Trophoblast cell (in vitro differentiated cells and primary cell): ENCODE measurements around the gene TDP1.
"Not testable (repeated sequence)": the region's sequence is repeated elsewhere in the genome, so short reads cannot be mapped to it uniquely, and the experiment has no call there.

Experiments
- DNase-seq, 2 donors: peaks; one replicate each; pipeline ENCODE4 v3.0.0-alpha.2; 2016
- H2AFZ ChIP-seq: 2 replicates; pipeline ENCODE4 v1.6.1; 2013; ENCODE audit warnings: low read length, moderate library complexity, mild to moderate bottlenecking; ENCODE audit not compliant: insufficient read depth, poor library complexity
- H2AK5ac ChIP-seq: 2 replicates; pipeline ENCODE4 v1.6.1; 2013; ENCODE audit warnings: mild to moderate bottlenecking, low read length
- H2BK120ac ChIP-seq: 2 replicates; pipeline ENCODE4 v1.6.1; 2013; ENCODE audit warnings: low read length, mild to moderate bottlenecking, moderate library complexity; ENCODE audit not compliant: insufficient read depth, poor library complexity
- H2BK12ac ChIP-seq: 2 replicates; pipeline ENCODE4 v1.6.1; 2013; ENCODE audit warnings: mild to moderate bottlenecking, low read length, moderate library complexity
- H2BK5ac ChIP-seq: 2 replicates; pipeline ENCODE4 v1.6.1; 2013; ENCODE audit warnings: low read length, low read depth, moderate library complexity, mild to moderate bottlenecking; ENCODE audit not compliant: poor library complexity
- H3K14ac ChIP-seq: 2 replicates; pipeline ENCODE4 v1.6.1; 2013; ENCODE audit warnings: mild to moderate bottlenecking, low read length
- H3K18ac ChIP-seq: 2 replicates; pipeline ENCODE4 v1.6.1; 2013; ENCODE audit warnings: mild to moderate bottlenecking, low read length
- H3K23ac ChIP-seq: 2 replicates; pipeline ENCODE4 v1.6.1; 2013; ENCODE audit warnings: low read length
- H3K27ac ChIP-seq: 2 replicates; pipeline ENCODE4 v1.5.1; 2013; ENCODE audit warnings: low read depth, mild to moderate bottlenecking, inconsistent platforms, low read length, moderate library complexity
- H3K27me3 ChIP-seq: 2 replicates; pipeline ENCODE4 v1.6.1; 2013; ENCODE audit warnings: inconsistent platforms, mild to moderate bottlenecking, low read length, moderate library complexity; ENCODE audit not compliant: insufficient read depth
- H3K36me3 ChIP-seq, 2 experiments: 1 replicate in 1 of 2; 2 replicates in 1 of 2; pipeline ENCODE4 v1.6.1; 2013; ENCODE audit warnings: low read length in 2 of 2, mild to moderate bottlenecking in 2 of 2, moderate library complexity in 1 of 2; ENCODE audit not compliant: insufficient read depth in 2 of 2, control insufficient read depth in 1 of 2
- H3K4ac ChIP-seq: 2 replicates; pipeline ENCODE4 v1.6.1; 2013; ENCODE audit warnings: low read depth, mild to moderate bottlenecking, low read length, moderate library complexity
- H3K4me1 ChIP-seq, 2 experiments: 1 replicate in 1 of 2; 2 replicates in 1 of 2; pipeline ENCODE4 v1.6.1; 2013; ENCODE audit warnings: low read length in 2 of 2, mild to moderate bottlenecking in 2 of 2, moderate library complexity in 1 of 2; ENCODE audit not compliant: insufficient read depth in 2 of 2, control insufficient read depth in 1 of 2
- H3K4me2 ChIP-seq: 2 replicates; pipeline ENCODE4 v1.6.1; 2013; ENCODE audit warnings: inconsistent platforms, mild to moderate bottlenecking, low read length, moderate library complexity
- H3K4me3 ChIP-seq: 2 replicates; pipeline ENCODE4 v1.5.1; 2013; ENCODE audit warnings: mild to moderate bottlenecking, low read depth, low read length, inconsistent platforms
- H3K79me1 ChIP-seq: one replicate; pipeline ENCODE4 v1.6.1; 2013; ENCODE audit warnings: low read length
- H3K79me2 ChIP-seq: 2 replicates; pipeline ENCODE4 v1.6.1; 2013; ENCODE audit warnings: low read length, mild to moderate bottlenecking; ENCODE audit not compliant: control insufficient read depth, insufficient read depth, poor library complexity
- H3K9ac ChIP-seq: 2 replicates; pipeline ENCODE4 v1.6.1; 2013; ENCODE audit warnings: mild to moderate bottlenecking, low read length
- H3K9me3 ChIP-seq: 2 replicates; pipeline ENCODE4 v1.6.1; 2013; ENCODE audit warnings: low read depth, mild to moderate bottlenecking, control low read depth, inconsistent platforms, low read length; ENCODE audit not compliant: insufficient read depth
- H4K12ac ChIP-seq: 2 replicates; pipeline ENCODE4 v1.6.1; 2013; ENCODE audit warnings: low read depth, mild to moderate bottlenecking, low read length, moderate library complexity
- H4K8ac ChIP-seq: 2 replicates; pipeline ENCODE4 v1.6.1; 2013; ENCODE audit warnings: low read depth, mild to moderate bottlenecking, low read length, moderate library complexity
- H4K91ac ChIP-seq: one replicate; pipeline ENCODE4 v1.6.1; 2013; ENCODE audit warnings: low read depth, mild to moderate bottlenecking, low read length, moderate library complexity
- WGBS: extraction: QIAGEN DNeasy Blood & Tissue Kit; methylation state at CpG from one replicate; pipeline ENCODE4 v1.1.7; 2013; ENCODE audit warnings: missing lambda C conversion rate; ENCODE audit not compliant: insufficient read length, insufficient coverage; ENCODE audit errors: extremely low coverage; 5-methylcytosine and 5-hydroxymethylcytosine counted together

The TDP1 gene

GRCh38 chr14:90026608-90027007 lies 70.9 kb downstream of the TDP1 start:
- H2BK12ac ChIP-seq, H4K12ac ChIP-seq, H3K18ac ChIP-seq, H3K23ac ChIP-seq, H3K4me1 ChIP-seq, H3K9ac ChIP-seq, H3K9me3 ChIP-seq, H2BK120ac ChIP-seq, H4K8ac ChIP-seq, H3K27ac ChIP-seq, H3K79me2 ChIP-seq, H2AFZ ChIP-seq, H3K4me3 ChIP-seq, H4K91ac ChIP-seq, H3K4ac ChIP-seq, H3K27me3 ChIP-seq, H3K4me2 ChIP-seq, H3K79me1 ChIP-seq, H2BK5ac ChIP-seq, H2AK5ac ChIP-seq, DNase-seq, H3K14ac ChIP-seq: not testable (repeated sequence)
- peaks cover 19 to 32% of the 10 kb centered on the region in 2 experiments for H3K36me3 ChIP-seq
- no CpG with 5 or more reads among the region's 4 CpGs for WGBS

- Histone ChIP-seq H2BK120ac (no peak overlapping the region), H4K91ac (no peak overlapping the region), H3K18ac (no peak overlapping the region), H3K4me2 (no peak overlapping the region), H2BK12ac (no peak overlapping the region), H3K79me1 (no peaks in the 10 kb centered on the region), H2AFZ (no peak overlapping the region), H3K4ac (no peak overlapping the region), H3K27ac (no peak overlapping the region), H3K27me3 (no peaks in the 10 kb centered on the region), H3K79me2 (no peaks in the 10 kb centered on the region), H2BK5ac (no peak overlapping the region), H2AK5ac (no peak overlapping the region), H3K23ac (no peak overlapping the region), H4K12ac (no peak overlapping the region), H3K4me3 (no peak overlapping the region), H4K8ac (no peak overlapping the region), H3K36me3 (peaks cover 17 to 30% of the 10 kb centered on the region in 2 experiments), H3K9me3 (no peaks in the 10 kb centered on the region), H3K9ac (no peak overlapping the region), H3K4me1 (no peaks in the 10 kb centered on the region), H3K14ac (no peak overlapping the region)
- DNase-seq, result no peak
- WGBS, result no CpG with 5 or more reads among the region's 1 CpG
Observed at GRCh38 chr14:90027842-90028241, 72.1 kb downstream of the TDP1 start.

- H3K36me3 ChIP-seq, result peaks cover 13 to 23% of the 10 kb centered on the region in 2 experiments
- H2BK12ac ChIP-seq, result no peak overlapping the region
- H2BK5ac ChIP-seq, result no peak overlapping the region
- H4K8ac ChIP-seq, result no peak overlapping the region
- H2AK5ac ChIP-seq, result no peak overlapping the region
- H2BK120ac ChIP-seq, result no peak overlapping the region
- H3K4me1 ChIP-seq, result no peaks in the 10 kb centered on the region
- no peak overlapping the region for H4K91ac ChIP-seq
- H3K79me2 ChIP-seq, result no peaks in the 10 kb centered on the region
- no peak overlapping the region for H3K18ac ChIP-seq
- H3K4me2 ChIP-seq, result no peak overlapping the region
- no peaks in the 10 kb centered on the region for H3K27me3 ChIP-seq
- no peak overlapping the region for H2AFZ ChIP-seq
- no peak overlapping the region for H3K9ac ChIP-seq
- no peak for DNase-seq
- no peak overlapping the region for H3K27ac ChIP-seq
- H3K4me3 ChIP-seq, result no peak overlapping the region
- H3K4ac ChIP-seq, result no peak overlapping the region
- H3K79me1 ChIP-seq, result no peaks in the 10 kb centered on the region
- H3K9me3 ChIP-seq, result no peaks in the 10 kb centered on the region
- WGBS, result no CpG with 5 or more reads among the region's 2 CpGs
- H3K23ac ChIP-seq, result no peak overlapping the region
- no peak overlapping the region for H4K12ac ChIP-seq
- no peak overlapping the region for H3K14ac ChIP-seq
Observed at GRCh38 chr14:90034156-90034555, 78.4 kb downstream of the TDP1 start.

- Histone ChIP-seq H3K18ac (no peak overlapping the region), H3K79me2 (no peaks in the 10 kb centered on the region)
Observed at GRCh38 chr14:90034835-90035525, 79.3 kb downstream of the TDP1 start.

More at GRCh38 chr14:90034835-90035525, 79.3 kb downstream of the TDP1 start:
- H2AK5ac ChIP-seq, result no peak overlapping the region
- H3K4me3 ChIP-seq, result no peak overlapping the region
- no peak overlapping the region for H3K23ac ChIP-seq
- no peak overlapping the region for H3K4me2 ChIP-seq
- no CpG with 5 or more reads among the region's 6 CpGs for WGBS
- H3K9ac ChIP-seq, result no peak overlapping the region
- no peak overlapping the region for H3K27ac ChIP-seq
- H4K8ac ChIP-seq, result no peak overlapping the region
- no peak overlapping the region for H3K14ac ChIP-seq
- H2AFZ ChIP-seq, result no peak overlapping the region
- H3K27me3 ChIP-seq, result no peaks in the 10 kb centered on the region
- H3K79me1 ChIP-seq, result no peaks in the 10 kb centered on the region
- H4K91ac ChIP-seq, result no peak overlapping the region
- H4K12ac ChIP-seq, result no peak overlapping the region
- H3K4ac ChIP-seq, result no peak overlapping the region
- H2BK12ac ChIP-seq, result no peak overlapping the region
- H2BK5ac ChIP-seq, result no peak overlapping the region
- H2BK120ac ChIP-seq, result no peak overlapping the region
- no peaks in the 10 kb centered on the region for H3K9me3 ChIP-seq
- no peak for DNase-seq
- H3K4me1 ChIP-seq, result no peaks in the 10 kb centered on the region
- peaks cover 13 to 23% of the 10 kb centered on the region in 2 experiments for H3K36me3 ChIP-seq
